Measurements from ENCODE around the gene H1-8.
"Not testable (repeated sequence)": the region's sequence is repeated elsewhere in the genome, so short reads cannot be mapped to it uniquely, and the experiment has no call there.

H1-8 gene

DNA sequence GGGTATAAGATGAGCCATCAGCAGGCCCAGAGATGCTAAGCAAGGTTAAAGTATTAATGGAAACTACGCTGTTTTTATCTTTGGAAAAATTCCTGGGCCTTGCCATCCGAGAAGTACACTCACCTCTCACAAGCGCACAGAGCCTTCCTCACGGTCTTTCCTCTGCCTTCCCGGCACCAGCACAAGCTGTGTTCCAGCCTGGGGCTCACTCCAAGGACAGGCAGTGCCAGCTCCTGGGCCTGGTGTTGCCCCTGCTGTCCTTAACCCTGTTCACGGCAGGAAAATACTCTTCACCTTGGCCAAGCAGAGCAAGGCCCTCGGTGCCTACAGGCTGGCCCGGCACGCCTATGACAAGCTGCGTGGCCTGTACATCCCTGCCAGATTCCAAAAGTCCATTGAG, 28.9 kb upstream of the H1-8 start:
- in situ Hi-C loops (cut with MboI; ENCODE audit: low sequenced_read_pairs): no loop called here

DNA sequence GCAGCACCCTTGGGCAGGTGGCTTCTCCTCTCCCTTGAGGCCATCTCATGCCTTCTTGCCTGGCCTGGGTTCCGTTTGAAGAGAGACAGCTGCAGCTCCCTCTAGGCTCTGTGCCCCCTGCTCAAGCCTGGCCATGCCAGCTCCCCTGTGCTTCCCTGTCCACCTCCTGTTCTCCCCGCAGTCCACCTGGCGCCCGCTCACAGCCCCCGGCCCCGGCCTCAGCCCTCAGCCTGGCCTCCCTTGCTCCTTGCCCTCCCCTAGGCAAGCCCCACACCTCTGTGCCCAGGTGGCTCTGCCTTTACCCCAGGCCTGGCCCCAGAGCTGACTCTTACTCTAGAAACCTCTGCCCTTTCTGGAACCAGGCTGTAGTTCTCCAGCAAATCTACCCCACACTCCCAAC, 28.4 kb upstream of the H1-8 start:
- in situ Hi-C loops (cut with MboI; ENCODE audit: low sequenced_read_pairs): no loop called here

DNA sequence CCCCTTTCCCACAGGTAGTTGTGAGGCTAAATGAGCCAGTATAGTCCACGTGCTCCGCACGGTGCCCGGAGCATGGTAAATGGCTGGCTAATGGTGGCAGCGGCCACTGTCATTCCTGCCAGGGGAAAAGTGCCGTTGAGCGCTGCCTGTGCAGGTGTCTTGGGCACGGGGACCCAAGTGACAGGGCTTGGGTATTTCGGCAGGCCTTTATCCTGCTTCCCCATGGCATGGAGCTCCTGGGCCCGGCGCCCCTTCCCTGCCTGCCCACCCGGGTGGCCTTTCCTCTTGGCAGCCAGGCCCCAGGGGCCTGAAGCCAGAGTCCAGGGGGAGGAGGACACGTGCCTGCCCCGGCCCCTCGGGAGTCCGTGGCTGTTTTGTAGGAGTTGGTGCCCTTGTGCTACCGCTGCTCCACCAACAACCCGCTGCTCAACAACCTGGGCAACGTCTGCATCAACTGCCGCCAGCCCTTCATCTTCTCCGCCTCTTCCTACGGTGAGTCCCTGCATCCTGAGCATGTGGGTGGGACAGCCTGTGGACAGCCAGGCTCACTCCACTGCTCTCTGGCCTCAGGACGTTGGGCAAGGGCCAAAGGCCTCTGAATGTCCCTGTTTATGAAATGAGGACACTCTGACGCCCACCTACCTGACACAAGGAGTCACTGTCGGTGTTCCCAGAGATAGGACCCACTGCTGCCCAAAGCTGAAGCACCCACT, 27.7 kb upstream of the H1-8 start:
- in situ Hi-C loops (cut with MboI; ENCODE audit: low sequenced_read_pairs): not testable (repeated sequence)

DNA sequence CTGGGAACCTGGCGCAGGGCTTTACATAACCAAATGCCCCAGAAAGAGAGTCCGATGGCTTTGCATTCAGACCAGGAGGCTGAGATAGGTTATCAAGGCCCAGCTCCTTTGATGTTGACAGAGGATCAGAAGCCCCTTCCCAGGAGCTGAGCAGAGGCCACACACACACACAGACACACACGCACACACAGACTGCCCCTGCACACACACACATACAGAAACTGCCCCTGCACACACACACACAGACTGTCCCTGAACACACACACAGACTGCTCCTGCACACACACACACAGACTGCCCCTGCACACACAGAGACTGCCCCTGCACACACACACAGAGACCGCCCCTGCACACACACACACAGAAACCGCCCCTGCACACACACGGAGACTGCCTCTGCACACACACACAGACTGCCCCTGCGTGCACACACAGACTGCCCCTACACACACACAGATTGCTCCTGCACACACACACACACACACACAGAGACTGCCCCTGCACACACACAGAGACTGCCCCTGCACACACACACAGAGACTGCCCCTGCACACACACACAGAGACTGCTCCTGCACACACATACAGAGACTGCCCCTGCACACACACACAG, 27.0 kb upstream of the H1-8 start:
- in situ Hi-C loops (cut with MboI; ENCODE audit: low sequenced_read_pairs): not testable (repeated sequence)

DNA sequence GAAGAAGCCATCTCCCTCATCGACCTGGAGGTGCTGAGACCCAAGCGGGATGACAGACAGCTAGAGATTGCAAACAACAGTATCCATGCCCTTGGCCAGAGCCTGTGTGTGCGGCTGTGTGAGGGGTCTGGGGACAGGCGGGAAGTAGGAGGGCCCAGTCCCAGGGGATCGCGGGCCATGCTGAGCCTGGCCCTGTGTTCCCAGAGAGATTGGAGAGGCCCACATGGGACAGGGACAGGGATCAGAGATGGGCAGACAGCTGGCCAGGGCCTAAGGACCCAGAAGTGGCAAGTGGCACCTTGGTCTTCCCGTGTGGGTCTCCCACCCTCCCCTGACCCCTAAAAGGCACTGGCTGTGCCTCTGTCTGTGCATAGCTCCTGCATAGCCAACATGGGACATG, 25.5 kb upstream of the H1-8 start:
- in situ Hi-C loops (cut with MboI; ENCODE audit: low sequenced_read_pairs): no loop called here

DNA sequence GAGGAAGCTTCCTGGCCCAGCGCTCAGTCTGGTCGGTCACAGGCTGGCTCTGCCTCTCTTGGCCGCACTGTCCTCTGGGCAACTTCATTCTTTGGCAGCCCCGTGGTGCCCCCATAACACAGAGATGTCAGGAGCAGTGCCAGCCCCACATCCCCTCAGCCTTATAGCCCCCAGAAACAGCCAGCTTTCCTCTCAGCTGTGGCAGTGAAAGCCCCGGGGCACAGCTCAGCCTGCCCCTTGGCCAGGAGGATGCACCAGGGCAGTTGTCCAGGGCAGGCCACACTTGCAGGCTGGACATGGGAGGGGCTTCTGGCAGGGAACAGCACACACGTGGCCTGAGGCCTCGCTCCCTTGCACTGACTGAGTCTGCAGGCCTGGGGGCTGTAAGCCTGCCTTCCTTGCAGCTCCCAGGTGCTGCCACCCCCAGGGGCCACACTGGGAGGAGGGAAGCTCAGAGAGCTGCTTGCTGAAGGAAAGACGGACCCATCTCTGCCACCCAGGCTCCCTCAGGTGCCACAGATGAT, 24.9 kb upstream of the H1-8 start:
- in situ Hi-C loops (cut with MboI; ENCODE audit: low sequenced_read_pairs): no loop called here

DNA sequence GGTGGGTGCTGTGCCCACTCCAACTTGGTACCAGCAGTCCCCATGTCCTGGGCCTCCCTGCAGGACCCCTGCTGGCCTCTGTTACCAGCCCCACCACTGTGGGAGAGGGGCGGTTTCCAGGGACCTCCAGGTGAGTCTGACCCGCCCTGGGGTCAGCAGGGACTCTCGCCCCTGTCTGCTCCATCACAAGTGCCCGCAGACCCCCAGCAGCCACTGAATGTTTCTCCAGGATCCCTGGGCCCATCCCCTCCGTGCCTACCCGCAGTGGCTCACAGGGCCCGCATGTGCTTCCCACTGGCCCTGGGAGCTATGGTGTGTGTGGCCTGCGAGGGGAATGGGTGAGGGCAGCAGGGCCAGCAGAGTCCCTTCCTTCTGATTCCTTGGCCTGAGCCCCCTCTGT, 24.4 kb upstream of the H1-8 start:
- in situ Hi-C loops (cut with MboI; ENCODE audit: low sequenced_read_pairs): no loop called here

DNA sequence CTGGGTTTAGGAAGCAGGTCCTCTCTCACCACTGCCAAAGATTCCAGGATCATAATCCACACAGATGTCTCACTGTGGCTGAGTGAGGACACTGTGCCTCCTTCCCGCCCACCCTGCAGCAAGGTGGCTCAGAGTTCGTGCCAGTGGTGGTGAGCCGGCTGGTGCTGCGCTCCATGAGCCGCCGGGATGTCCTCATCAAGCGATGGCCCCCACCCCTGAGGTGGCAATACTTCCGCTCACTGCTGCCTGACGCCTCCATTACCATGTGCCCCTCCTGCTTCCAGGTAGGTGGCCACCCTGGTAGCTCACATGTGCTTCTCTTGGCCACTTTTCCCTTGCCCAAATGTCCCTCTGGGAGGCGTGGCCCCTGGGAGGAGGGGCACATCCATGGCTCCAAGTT, 23.5 kb upstream of the H1-8 start:
- in situ Hi-C loops (cut with MboI; ENCODE audit: low sequenced_read_pairs): no loop called here

DNA sequence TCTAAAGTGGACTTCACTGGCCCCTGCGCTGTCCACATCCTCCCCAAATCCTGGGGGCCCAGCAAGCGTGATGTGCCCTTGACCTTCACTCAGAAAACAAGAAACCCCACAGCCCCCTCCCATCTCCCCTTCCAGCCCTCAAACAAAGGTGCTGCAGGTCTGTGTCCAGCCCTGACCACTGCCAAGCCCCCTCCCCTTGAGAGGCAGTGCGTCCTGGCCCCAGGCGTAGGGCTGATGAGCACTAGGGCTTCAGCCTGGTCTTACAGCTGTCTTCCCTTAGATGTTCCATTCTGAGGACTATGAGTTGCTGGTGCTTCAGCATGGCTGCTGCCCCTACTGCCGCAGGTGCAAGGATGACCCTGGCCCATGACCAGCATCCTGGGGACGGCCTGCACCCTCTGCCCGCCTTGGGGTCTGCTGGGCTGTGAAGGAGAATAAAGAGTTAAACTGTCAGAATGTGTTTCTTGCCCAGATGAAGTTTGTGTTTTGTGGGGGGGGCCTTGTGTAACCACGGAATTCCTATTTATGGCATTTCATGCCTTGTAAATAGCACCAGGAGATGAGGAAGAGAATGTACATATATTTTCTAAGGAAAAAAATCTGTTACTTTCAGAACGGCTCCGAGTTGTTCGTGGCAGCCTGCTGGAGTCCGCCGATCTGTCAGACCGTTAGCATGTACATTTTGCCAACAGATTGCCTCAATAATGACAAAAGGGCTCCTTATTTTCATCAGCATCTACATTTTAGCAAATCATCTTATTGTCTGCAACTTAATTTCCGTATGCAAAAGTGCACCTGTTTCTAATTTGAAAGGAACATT, 22.9 kb upstream of the H1-8 start:
- in situ Hi-C loops (cut with MboI; ENCODE audit: low sequenced_read_pairs): no loop called here

DNA sequence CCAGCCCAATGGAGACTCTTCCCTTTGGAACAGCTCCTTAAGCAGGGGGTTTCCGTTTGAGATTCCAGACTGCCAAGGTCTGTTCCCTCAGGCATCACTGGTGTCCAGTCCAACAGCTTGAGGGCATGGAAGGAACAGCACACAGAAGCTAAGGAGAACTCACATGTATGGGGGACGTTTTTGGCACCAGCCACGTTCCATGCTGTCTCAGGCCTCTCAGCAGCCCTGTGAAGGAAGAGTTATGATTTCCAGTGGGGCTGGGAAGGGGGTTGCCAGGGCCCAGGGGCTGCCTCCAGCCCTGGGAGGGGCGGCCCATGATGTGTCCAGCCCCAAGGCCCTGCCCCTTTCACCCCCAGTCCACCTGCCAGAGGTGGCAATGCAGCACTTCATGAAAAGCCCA, 22.0 kb upstream of the H1-8 start:
- in situ Hi-C loops (cut with MboI; ENCODE audit: low sequenced_read_pairs): no loop called here

DNA sequence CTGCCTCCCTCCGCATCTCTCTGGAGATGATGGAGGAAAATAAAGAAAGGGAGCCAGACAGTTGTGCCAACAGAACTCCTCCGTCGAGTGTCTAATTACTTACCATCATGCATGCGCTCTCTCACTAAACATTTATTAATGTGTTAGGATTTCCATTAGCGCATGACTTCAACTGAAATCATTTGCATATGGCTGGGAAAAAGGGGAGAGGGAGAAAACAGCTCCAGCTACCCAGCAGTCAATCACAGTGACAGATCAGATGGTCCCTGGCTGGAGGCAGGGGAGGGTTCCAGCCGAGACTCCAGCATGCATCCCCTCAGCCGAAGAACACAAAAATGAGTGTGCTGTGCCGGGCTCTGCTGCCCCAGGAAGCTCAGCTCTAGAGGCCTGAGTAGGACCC, 21.4 kb upstream of the H1-8 start:
- in situ Hi-C loops (cut with MboI; ENCODE audit: low sequenced_read_pairs): no loop called here

DNA sequence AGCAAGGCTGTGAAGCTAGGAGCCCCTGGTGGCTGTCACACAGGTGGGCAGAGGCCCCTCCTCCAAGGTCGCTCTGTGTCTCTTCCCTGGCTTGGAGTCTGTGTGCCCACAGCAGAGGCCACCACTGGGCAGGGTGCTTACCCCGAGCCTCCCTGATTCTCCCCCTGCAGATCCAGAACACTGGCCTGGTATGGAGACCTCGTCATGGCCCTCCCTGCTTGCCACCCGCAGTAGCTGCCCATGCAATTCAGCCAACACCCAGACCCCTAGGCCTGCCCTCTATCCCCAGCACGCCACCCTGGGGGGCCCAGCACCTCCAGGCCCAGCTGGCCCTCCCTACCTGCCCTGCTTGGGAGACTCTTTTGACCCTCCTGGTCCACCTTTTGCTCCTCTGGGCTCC, 20.0 kb upstream of the H1-8 start:
- in situ Hi-C loops (cut with MboI; ENCODE audit: low sequenced_read_pairs): no loop called here

DNA sequence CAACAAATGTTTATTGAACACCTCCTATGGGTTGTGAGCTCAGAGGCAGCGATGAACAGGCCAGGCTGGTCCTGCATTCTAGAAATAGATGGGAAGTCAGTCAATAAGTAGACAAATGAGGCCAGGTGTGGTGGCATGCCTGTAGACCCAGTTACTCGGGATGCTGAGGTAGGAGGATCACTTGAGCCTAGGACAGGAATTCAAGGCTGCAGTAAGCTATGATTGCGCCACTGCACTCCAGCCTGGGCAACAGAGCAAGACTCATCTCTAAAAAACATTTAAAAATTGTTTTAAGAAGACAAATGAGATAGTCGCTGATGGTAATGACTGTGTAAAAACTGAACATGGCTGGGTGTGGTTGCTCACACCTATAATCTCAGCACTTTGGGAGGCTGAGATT, 18.9 kb upstream of the H1-8 start:
- in situ Hi-C loops (cut with MboI; ENCODE audit: low sequenced_read_pairs): no loop called here

DNA sequence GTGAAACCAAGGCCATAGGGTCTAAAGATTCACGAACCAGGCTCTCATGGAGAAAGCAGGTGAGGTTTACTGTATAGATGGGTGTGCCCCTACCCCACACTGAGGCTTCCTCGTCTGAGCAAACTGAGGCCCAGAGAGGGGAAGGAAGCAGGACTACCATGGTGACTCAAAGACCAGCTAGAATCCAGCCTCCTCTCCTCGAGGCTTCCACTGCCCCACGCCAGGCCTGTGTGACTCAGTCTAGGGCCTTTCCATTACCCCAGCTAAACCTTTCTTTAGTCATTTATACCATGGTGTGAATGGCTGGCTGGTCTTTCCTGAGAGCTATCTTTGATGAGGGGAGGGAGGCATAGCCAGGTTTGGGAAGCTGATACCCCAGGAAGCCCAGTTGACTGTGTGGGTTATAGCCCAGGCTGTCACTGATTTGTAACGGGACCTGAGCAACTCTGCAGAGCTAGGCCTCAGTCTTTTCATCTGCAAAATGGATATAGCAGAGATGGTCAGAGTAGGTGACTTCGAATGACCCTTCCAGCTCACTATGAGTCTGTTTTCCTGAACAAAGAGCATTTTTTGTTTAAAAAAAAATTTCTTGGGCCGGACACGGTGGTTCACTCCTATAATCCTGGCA, 17.5 kb upstream of the H1-8 start:
- in situ Hi-C loops (cut with MboI; ENCODE audit: low sequenced_read_pairs): no loop called here

DNA sequence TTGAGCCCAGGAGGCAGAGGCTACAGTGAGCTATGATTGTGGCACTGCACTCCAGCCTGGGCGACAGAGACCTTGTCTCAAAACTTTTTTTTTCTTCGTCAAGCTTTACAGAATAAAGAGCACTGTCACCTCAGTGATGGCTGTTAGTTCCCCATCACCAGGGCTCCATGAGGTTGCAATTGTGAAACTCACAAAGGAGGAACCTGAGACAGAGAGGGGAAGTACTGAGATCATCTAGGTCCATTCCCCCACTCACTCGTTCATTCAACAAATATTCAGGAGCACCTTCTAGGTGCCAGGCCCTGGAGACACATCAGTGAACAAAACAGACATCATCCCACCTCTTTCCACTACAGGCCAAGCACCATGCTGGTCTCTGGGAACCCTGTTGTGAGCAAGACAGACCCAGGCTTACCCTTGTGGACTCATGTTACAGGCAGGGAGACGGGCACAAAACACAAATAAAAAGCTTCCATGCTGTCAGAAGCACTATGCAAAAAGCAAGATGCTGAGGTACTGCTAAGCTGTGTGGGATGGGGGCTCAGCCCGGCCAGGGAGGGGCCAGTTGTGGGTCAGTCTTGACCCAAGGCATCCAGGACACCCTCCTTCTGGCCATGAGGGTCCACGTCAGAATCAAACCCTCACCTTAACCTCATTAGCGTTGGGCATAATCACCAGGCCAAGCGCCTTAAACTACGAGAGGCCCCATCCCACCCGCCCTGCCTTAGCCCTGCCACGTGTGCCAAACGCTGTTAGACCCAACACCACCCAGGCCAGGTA, 16.7 kb upstream of the H1-8 start:
- in situ Hi-C loops (cut with MboI; ENCODE audit: low sequenced_read_pairs): no loop called here

DNA sequence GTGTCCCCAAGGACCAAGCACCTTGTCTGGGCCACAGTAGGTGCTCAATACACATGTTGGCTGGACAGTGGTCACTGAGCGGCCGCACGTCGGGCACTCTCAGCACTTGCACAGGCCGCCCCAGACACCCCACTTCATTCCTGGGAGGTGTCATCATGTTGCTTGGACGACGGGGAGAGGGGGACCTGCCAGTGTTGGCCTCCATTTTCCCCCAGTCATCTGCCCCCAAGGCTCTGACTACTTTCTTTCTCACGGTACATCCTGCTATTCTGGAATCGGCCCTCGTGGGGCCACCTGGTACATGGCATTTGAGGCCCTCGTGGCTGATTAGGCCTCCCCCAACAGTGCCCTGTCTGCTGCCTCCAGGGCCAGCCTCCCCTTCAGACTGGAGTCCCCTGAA, 15.7 kb upstream of the H1-8 start:
- in situ Hi-C loops (cut with MboI; ENCODE audit: low sequenced_read_pairs): no loop called here

DNA sequence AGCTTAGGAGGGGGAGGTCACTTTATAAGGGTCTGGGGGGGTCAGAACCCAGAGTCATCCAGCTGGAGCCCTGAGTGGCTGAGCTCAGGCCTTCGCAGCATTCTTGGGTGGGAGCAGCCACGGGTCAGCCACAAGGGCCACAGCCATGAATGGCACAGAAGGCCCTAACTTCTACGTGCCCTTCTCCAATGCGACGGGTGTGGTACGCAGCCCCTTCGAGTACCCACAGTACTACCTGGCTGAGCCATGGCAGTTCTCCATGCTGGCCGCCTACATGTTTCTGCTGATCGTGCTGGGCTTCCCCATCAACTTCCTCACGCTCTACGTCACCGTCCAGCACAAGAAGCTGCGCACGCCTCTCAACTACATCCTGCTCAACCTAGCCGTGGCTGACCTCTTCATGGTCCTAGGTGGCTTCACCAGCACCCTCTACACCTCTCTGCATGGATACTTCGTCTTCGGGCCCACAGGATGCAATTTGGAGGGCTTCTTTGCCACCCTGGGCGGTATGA, 14.3 kb upstream of the H1-8 start, which contains the start of gene RHO:
Gene RHO, plus strand, starts transcription at position 51 of the 512 bp plus-strand sequence. Its CDS starts 95 bp downstream, at position 146.
- in situ Hi-C loops (cut with MboI; ENCODE audit: low sequenced_read_pairs): no loop called here

DNA sequence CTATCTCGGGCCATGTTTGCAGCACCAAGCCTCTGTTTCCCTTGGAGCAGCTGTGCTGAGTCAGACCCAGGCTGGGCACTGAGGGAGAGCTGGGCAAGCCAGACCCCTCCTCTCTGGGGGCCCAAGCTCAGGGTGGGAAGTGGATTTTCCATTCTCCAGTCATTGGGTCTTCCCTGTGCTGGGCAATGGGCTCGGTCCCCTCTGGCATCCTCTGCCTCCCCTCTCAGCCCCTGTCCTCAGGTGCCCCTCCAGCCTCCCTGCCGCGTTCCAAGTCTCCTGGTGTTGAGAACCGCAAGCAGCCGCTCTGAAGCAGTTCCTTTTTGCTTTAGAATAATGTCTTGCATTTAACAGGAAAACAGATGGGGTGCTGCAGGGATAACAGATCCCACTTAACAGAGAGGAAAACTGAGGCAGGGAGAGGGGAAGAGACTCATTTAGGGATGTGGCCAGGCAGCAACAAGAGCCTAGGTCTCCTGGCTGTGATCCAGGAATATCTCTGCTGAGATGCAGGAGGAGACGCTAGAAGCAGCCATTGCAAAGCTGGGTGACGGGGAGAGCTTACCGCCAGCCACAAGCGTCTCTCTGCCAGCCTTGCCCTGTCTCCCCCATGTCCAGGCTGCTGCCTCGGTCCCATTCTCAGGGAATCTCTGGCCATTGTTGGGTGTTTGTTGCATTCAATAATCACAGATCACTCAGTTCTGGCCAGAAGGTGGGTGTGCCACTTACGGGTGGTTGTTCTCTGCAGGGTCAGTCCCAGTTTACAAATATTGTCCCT, 13.4 kb upstream of the H1-8 start:
- in situ Hi-C loops (cut with MboI; ENCODE audit: low sequenced_read_pairs): no loop called here

DNA sequence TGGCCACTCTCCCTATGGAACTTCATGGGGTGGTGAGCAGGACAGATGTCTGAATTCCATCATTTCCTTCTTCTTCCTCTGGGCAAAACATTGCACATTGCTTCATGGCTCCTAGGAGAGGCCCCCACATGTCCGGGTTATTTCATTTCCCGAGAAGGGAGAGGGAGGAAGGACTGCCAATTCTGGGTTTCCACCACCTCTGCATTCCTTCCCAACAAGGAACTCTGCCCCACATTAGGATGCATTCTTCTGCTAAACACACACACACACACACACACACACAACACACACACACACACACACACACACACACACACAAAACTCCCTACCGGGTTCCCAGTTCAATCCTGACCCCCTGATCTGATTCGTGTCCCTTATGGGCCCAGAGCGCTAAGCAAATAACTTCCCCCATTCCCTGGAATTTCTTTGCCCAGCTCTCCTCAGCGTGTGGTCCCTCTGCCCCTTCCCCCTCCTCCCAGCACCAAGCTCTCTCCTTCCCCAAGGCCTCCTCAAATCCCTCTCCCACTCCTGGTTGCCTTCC, 12.7 kb upstream of the H1-8 start:
- in situ Hi-C loops (cut with MboI; ENCODE audit: low sequenced_read_pairs): no loop called here

Data from HL-60/S4 (cell line).